Hepatocyte (in vitro differentiated cells): ENCODE data around the gene ST6GAL2. TPM values are rescaled to one million over a fixed set of nuclear protein-coding genes. Genes with fewer than 3 reads are reported as not detected.

Source experiments
- DNase-seq: peaks from one replicate; pipeline ENCODE4 v3.0.0-alpha.2; 2016; ENCODE audit warnings: low spot score
- H2AFZ ChIP-seq: fragments of 200-600 bp; sonication (generic); 2 replicates; pipeline ENCODE4 v1.6.0; 2016; ENCODE audit warnings: antibody characterized with exemption, mild to moderate bottlenecking
- H3K27ac ChIP-seq: fragments of 200-600 bp; sonication (generic); 2 replicates; pipeline ENCODE4 v1.5.1; 2016; ENCODE audit warnings: mild to moderate bottlenecking
- H3K27me3 ChIP-seq: fragments of 200-600 bp; sonication (generic); 2 replicates; pipeline ENCODE4 v1.6.1; 2016
- H3K36me3 ChIP-seq: fragments of 200-600 bp; sonication (generic); replicated peaks from 2 replicates; pipeline ENCODE4 v1.5.1; 2016; ENCODE audit warnings: low read depth; ENCODE audit not compliant: insufficient read depth
- H3K4me1 ChIP-seq: fragments of 200-600 bp; sonication (generic); 2 replicates; pipeline ENCODE4 v1.5.1; 2016; ENCODE audit warnings: mild to moderate bottlenecking, moderate library complexity; ENCODE audit not compliant: insufficient read depth
- H3K4me2 ChIP-seq: fragments of 200-600 bp; sonication (generic); 2 replicates; pipeline ENCODE4 v1.6.0; 2016
- H3K4me3 ChIP-seq: fragments of 200-600 bp; sonication (generic); 2 replicates; pipeline ENCODE4 v1.5.1; 2016; ENCODE audit warnings: mild to moderate bottlenecking
- H3K79me2 ChIP-seq: fragments of 200-600 bp; sonication (generic); 2 replicates; pipeline ENCODE4 v1.6.0; 2017; ENCODE audit warnings: mild to moderate bottlenecking
- H3K9me2 ChIP-seq: fragments of 200-600 bp; sonication (generic); replicated peaks from 2 replicates; pipeline ENCODE4 v1.6.0; 2017; ENCODE audit warnings: mild to moderate bottlenecking; ENCODE audit not compliant: insufficient read depth
- H3K9me3 ChIP-seq: fragments of 200-600 bp; sonication (generic); 2 replicates; pipeline ENCODE4 v1.5.1; 2016; ENCODE audit warnings: low read depth, mild to moderate bottlenecking
- H4K20me1 ChIP-seq: fragments of 200-600 bp; sonication (generic); 2 replicates; pipeline ENCODE4 v1.6.0; 2016; ENCODE audit warnings: mild to moderate bottlenecking; ENCODE audit not compliant: insufficient read depth, poor library complexity, severe bottlenecking
- CTCF ChIP-seq: fragments of 200-600 bp; sonication (generic); IDR thresholded peaks from 2 replicates; pipeline ENCODE4 v1.5.1; 2016; ENCODE audit warnings: antibody characterized with exemption, mild to moderate bottlenecking; ENCODE audit not compliant: poor library complexity
- EZH2 ChIP-seq: fragments of 200-600 bp; sonication (generic); IDR thresholded peaks from 2 replicates; pipeline ENCODE4 v1.6.1; 2016; ENCODE audit warnings: antibody characterized with exemption, mild to moderate bottlenecking, borderline replicate concordance
- EZH2phosphoT487 ChIP-seq: fragments of 200-600 bp; sonication (generic); IDR thresholded peaks from one replicate; pipeline ENCODE4 v1.6.1; 2018; ENCODE audit warnings: antibody characterized with exemption, mild to moderate bottlenecking, low read depth, moderate library complexity; ENCODE audit not compliant: unreplicated experiment, severe bottlenecking
- WGBS: methylation state at CpG from one replicate; pipeline ENCODE4 v1.1.6; 2016; ENCODE audit warnings: low lambda C conversion rate; ENCODE audit errors: missing lambda C conversion rate; 5-methylcytosine and 5-hydroxymethylcytosine counted together
- polyA plus RNA-seq: library from polyadenylated mRNA; unstranded; fragments of >200 nt; fragmentation: Nextera tagmentation; extraction: Ambion mirVana; gene quantifications from 2 replicates; pipeline ENCODE4 v1.2.1, GENCODE V29; 2016
- total RNA-seq: library from RNA; depleted of rRNA; stranded (reverse); fragments of >200 nt; gene quantifications from 2 replicates; pipeline ENCODE4 v1.2.3, GENCODE V29; 2014

The ST6GAL2 gene
- total and polyA plus RNA-seq, 2 experiments from 2014 or later, result 3.2 to 14.4 TPM

DNA sequence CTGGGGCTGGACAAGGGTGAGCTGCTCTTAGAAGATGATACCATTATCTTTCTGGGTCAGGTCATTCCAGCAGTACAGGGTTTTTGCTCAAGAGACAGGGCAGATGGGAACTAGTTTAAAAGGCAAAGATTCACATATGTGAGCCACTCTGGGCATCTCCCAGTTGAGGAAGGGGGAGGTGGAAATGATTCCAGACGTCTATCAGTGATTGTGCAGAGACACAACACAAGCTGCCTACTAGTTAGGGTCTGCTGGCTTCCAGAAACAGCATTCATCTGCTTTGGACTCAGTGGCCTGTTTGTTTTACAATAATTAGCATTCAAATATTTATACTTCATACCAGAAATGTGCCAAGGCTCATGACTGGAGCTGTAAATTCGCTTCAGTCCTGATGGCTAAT, 32.3 kb downstream of the ST6GAL2 start:
- Histone ChIP-seq H3K27me3 (no peaks in the 10 kb centered on the region), H3K4me1 (no peaks in the 10 kb centered on the region), H4K20me1 (no peaks in the 10 kb centered on the region), H3K79me2 (no peaks in the 10 kb centered on the region), H3K36me3 (no peaks in the 10 kb centered on the region), H3K4me2 (no peak overlapping the region), H3K9me2 (no peaks in the 10 kb centered on the region), H2AFZ (no peak overlapping the region), H3K27ac (no peak overlapping the region), H3K4me3 (no peak overlapping the region), H3K9me3 (no peaks in the 10 kb centered on the region)
- TF ChIP-seq CTCF (no peak), EZH2 (no peak), EZH2phosphoT487 (no peak)
- 78% methylated on average over 2 of the region's 2 CpGs for WGBS
- no peak for DNase-seq

DNA sequence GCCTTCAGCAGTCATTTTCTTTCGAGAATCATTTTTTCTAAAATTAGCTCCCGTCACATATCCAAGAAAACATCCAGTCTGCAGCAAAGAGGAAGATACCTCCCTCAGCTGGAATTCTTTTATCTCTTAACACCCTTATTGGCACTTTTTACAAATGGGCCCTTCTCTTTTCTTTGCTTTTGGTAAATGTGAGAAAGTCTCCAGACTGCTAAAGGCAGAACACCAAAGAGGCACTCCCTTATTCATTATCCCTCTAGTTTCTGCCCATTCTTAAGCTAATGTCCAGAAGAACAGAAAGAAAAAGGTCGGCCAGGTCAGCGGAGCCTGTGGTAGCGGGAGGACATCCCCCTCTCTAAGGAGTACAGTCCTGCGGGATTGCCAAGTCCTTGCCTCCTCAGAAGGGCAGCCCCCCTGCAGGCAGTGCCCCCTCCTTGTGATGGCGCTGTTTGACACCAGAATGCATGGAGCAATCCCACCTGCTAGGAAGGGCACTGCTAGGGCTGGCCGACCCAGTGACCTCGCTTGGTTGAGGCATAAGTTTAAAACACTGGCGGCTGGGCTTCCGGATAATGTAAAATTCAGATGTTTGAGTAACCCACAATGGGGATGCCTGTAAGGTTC, 34.0 kb downstream of the ST6GAL2 start:
- H3K4me1 ChIP-seq, result no peaks in the 10 kb centered on the region
- no peak overlapping the region for H3K4me2 ChIP-seq
- no peaks in the 10 kb centered on the region for H4K20me1 ChIP-seq
- no peak overlapping the region for H3K4me3 ChIP-seq
- H3K9me2 ChIP-seq, result no peaks in the 10 kb centered on the region
- TF ChIP-seq CTCF (no peak), EZH2phosphoT487 (no peak)
- no peak for DNase-seq
- no peaks in the 10 kb centered on the region for H3K27me3 ChIP-seq
- no peaks in the 10 kb centered on the region for H3K36me3 ChIP-seq
- 81% methylated on average over 11 of the region's 11 CpGs for WGBS
- no peaks in the 10 kb centered on the region for H3K79me2 ChIP-seq
- H2AFZ ChIP-seq, result no peak overlapping the region
- no peaks in the 10 kb centered on the region for H3K9me3 ChIP-seq
- H3K27ac ChIP-seq, result no peak overlapping the region

DNA sequence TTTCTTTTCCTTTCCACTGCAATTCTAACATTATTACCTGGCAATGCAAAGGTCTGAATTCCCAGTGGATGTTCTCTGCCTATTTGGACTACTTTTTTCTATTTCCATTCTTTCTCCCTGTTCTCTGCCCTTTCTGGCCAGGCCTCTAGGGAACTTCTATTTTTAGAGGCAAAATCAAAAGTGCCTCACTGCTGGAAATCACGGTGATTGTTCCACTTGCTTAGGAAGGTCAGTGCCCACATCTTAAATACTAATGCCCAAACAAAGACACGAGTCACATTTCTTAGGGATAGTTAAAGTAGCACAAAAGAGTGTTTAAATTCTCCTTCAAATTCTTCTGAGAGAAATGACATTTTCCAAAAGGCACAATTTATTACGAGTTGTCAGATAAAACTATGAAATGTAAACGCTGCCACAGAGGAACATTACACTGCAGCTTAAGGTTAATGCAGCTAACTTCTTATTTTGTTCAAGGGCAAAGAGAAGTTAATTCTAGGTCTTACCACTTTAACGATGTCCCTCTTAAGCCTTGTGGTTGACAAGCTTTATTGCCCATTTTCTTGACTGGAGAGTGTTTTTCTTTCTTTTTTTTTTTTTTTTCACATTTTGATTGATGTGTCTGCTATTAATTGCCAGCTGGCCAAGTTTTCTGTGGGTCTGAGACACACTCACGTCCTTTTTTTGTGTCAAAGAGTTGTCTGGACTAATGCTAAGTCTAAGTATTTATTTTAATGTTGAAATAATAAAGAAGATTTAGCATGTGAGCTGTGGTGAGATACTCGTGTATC, 34.7 kb downstream of the ST6GAL2 start:
- Histone ChIP-seq H3K27me3 (no peaks in the 10 kb centered on the region), H3K4me3 (no peak overlapping the region), H3K4me1 (no peaks in the 10 kb centered on the region), H3K79me2 (no peaks in the 10 kb centered on the region), H4K20me1 (no peaks in the 10 kb centered on the region), H3K27ac (no peak overlapping the region), H2AFZ (no peak overlapping the region), H3K4me2 (no peak overlapping the region), H3K9me2 (no peaks in the 10 kb centered on the region), H3K36me3 (no peaks in the 10 kb centered on the region), H3K9me3 (no peaks in the 10 kb centered on the region)
- no peak for DNase-seq
- TF ChIP-seq CTCF, result no peak
- no peak for TF ChIP-seq EZH2phosphoT487
- no peak for TF ChIP-seq EZH2
- WGBS, result 49% methylated on average over 7 of the region's 7 CpGs
